ENCODE data around the gene LRRC4.

The LRRC4 gene

DNA sequence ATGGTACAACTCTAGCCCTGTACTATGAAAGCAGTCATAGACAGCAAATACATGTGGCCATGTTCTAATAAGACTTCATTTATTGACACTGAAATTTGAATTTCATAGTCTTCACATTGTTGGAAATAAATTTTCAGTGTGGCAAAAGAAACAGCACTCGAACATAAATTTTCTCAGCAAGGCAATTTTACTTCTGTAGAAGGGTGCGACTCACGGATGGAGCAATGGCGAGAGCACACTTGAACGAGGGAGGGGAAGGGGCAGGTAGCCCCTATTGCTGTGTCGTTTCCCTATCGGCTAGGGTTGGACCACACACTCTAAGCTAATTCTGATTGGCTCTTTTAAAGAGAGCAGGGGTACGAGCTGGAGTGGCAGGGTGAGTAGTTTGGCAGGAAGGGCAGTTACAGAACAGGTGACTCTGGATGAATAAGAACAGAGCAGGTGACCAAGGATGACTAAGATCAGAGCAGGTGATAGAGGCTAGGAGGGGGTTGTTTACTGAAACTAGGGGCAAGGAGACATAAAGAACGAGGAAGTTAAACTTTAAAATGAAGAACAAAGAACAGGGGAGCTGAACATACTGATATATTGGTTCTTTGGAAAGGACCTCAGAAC, 52.0 kb downstream of the LRRC4 start:
- DNase-seq (ENCODE audit: low spot score): no peak

DNA sequence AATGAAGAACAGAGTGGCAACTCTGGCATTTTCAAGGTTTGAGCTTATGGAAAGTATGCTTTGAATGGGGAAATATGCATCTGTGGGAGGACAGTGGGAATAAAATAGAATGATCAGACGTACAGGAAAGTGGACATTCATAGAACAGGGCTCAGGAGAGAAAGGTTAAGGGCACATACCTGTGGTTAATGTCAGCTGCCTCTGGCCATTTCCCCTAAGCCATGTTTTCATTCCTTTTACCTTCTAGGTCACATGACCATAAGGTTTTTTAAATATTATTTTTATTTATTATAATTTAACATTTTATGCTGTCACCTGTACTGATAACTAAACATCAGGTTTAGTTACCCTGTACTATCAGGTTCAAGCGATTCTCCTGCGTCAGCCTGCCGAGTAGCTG, 52.8 kb downstream of the LRRC4 start:
- no peak for DNase-seq (ENCODE audit: low spot score)

Data from hematopoietic multipotent progenitor cell treated with erythropoietin and hydrocortisone succinate and interleukin-3 and kit ligand, for 17 days (in vitro differentiated cells).